Lung (tissue), 12 donors: ENCODE measurements around the gene ITPK1. TPM values are rescaled to one million over a fixed set of nuclear protein-coding genes. Genes with fewer than 3 reads are reported as not detected.

ENCODE experiments used
- ATAC-seq: fragments of 200-7000 bp; cut with Tn5 transposase; one replicate; pipeline ENCODE4 v1.9.1; 2020; ENCODE audit warnings: moderate number of reproducible peaks; ENCODE audit not compliant: insufficient read depth, low FRiP score
- DNase-seq, 3 donors: peaks; one replicate each; pipeline ENCODE4 v3.0.0-alpha.2; 2013 to 2017
- H3K27ac ChIP-seq, 2 donors: one replicate each; pipeline ENCODE4 v1.5.1; 2013; ENCODE audit warnings: mild to moderate bottlenecking in 2 of 2, moderate library complexity in 2 of 2, control low read depth in 1 of 2, inconsistent platforms in 1 of 2, low read depth in 1 of 2, low read length in 1 of 2
- H3K27me3 ChIP-seq, 3 donors: one replicate each; pipeline ENCODE4 v1.5.1; 2013; ENCODE audit warnings: low read length in 2 of 3; ENCODE audit not compliant: control insufficient read depth in 3 of 3, insufficient read depth in 3 of 3
- H3K36me3 ChIP-seq, 4 donors: one replicate each; pipeline ENCODE4 v1.5.1; 2013; ENCODE audit warnings: low read length in 4 of 4, mild to moderate bottlenecking in 1 of 4, moderate library complexity in 1 of 4; ENCODE audit not compliant: control insufficient read depth in 4 of 4, insufficient read depth in 4 of 4
- H3K4me1 ChIP-seq, 5 donors: one replicate each; pipeline ENCODE4 v1.5.1; 2013; ENCODE audit warnings: low read length in 5 of 5, mild to moderate bottlenecking in 2 of 5, moderate library complexity in 1 of 5; ENCODE audit not compliant: control insufficient read depth in 5 of 5, insufficient read depth in 5 of 5
- H3K4me3 ChIP-seq: one replicate; pipeline ENCODE4 v1.5.1; 2013; ENCODE audit warnings: mild to moderate bottlenecking, control low read depth, moderate library complexity
- H3K9ac ChIP-seq, 2 donors: one replicate each; pipeline ENCODE4 v1.5.1; 2013; ENCODE audit warnings: low read length in 2 of 2, control low read depth in 1 of 2; ENCODE audit not compliant: insufficient read depth in 1 of 2
- H3K9me3 ChIP-seq, 4 donors: one replicate each; pipeline ENCODE4 v1.5.1; 2013; ENCODE audit warnings: low read length in 3 of 4, mild to moderate bottlenecking in 1 of 4, moderate library complexity in 1 of 4; ENCODE audit not compliant: control insufficient read depth in 4 of 4, insufficient read depth in 3 of 4
- CTCF ChIP-seq: IDR thresholded peaks from 2 replicates; pipeline ENCODE4 v1.5.1; 2012; ENCODE audit warnings: mild to moderate bottlenecking; ENCODE audit errors: control extremely low read depth, extremely low read depth
- WGBS, 2 donors: extraction: QIAGEN DNeasy Blood & Tissue Kit; methylation state at CpG; one replicate each; pipeline ENCODE4 v1.1.7; 2013; 5-methylcytosine and 5-hydroxymethylcytosine counted together
- polyA plus RNA-seq, 2 donors: library from polyadenylated mRNA; stranded (reverse); fragments of 200-250 nt; gene quantifications; one replicate each; pipeline ENCODE4 v1.2.1, GENCODE V29; 2013
- total RNA-seq, 2 donors: library from RNA; depleted of rRNA in 1 of 2; stranded (reverse); fragments of >200 nt in 1 of 2; gene quantifications; one replicate each; pipeline ENCODE4 v1.2.1, GENCODE V29; 2014 to 2021
- donor health status: control.
- donor health status: control.
- donor health status: Bipolar disorder and iron deficiency.
- donor health status: healthy.
- donor health status: DM: yes; HTN: yes; CAD: no.

Gene ITPK1
- total and polyA plus RNA-seq, 4 donors: 17.5 to 99.4 (median 45.3) TPM

GRCh38 chr14:93120517-93120916 lies 4.8 kb upstream of the ITPK1 start:
- TF ChIP-seq CTCF: no peak
- ATAC-seq: no peak
- Histone ChIP-seq H3K36me3 (no peaks in the 10 kb centered on the region), H3K4me3 (no peak overlapping the region), H3K27me3 (no peaks in the 10 kb centered on the region), H3K4me1 (peaks cover 0 to 6% (median 0%) of the 10 kb centered on the region in 5 donors), H3K9me3 (no peaks in the 10 kb centered on the region), H3K27ac (no peak overlapping the region), H3K9ac (no peak overlapping the region)
- 52 to 65% methylated on average over 4 of the region's 4 CpGs for WGBS, 2 donors
- DNase-seq: no peak

GRCh38 chr14:93116676-93117200 lies 1.0 kb upstream of the ITPK1 start:
- WGBS, 2 donors: 93 to 94% methylated on average over 11 of the region's 11 CpGs
- Histone ChIP-seq H3K4me3 (no peak overlapping the region), H3K4me1 (peaks cover 0 to 26% (median 7%) of the 10 kb centered on the region in 5 donors), H3K9me3 (peaks cover 0 to under 1% (median 0%) of the 10 kb centered on the region in 4 donors), H3K9ac (peak overlapping the region; percentile 46 to 68), H3K27me3 (no peaks in the 10 kb centered on the region), H3K27ac (peak overlapping the region; percentile 95 to 98), H3K36me3 (no peaks in the 10 kb centered on the region)
- no peak for TF ChIP-seq CTCF
- DNase-seq (no peak), ATAC-seq (no peak)

GRCh38 chr14:93115069-93115820 lies 480 bp downstream of the ITPK1 start:
- H3K36me3 ChIP-seq: no peaks in the 10 kb centered on the region
- WGBS, 2 donors: 1% methylated on average over 68 to 99 of the region's 99 CpGs
- DNase-seq (peak; percentile 88 to 94 (median 92)), ATAC-seq (peak; percentile 91)
- H3K4me3 ChIP-seq: peak overlapping the region; percentile 79
- no peak for TF ChIP-seq CTCF
- peaks cover 0 to 2% (median 0%) of the 10 kb centered on the region in 4 donors for H3K9me3 ChIP-seq
- H3K27me3 ChIP-seq: no peaks in the 10 kb centered on the region
- H3K9ac ChIP-seq: no peak overlapping the region
- peaks cover 0 to 26% (median 5%) of the 10 kb centered on the region in 5 donors for H3K4me1 ChIP-seq
- peak overlapping the region; percentile 98 for H3K27ac ChIP-seq
